Stimulated activated CD4-positive, alpha-beta T cell treated with anti-CD3 and anti-CD28 coated beads, Interleukin-2, amount 100 ng/mL, for 4 hours (primary cell): Measurements from ENCODE around the gene KRTAP12-3.
"Not testable (repeated sequence)": the region's sequence is repeated elsewhere in the genome, so short reads cannot be mapped to it uniquely, and the experiment has no call there.

Experiments used
- DNase-seq: peaks from one replicate; pipeline ENCODE4 v3.0.0-alpha.2; 2020; ENCODE audit warnings: low read depth

The KRTAP12-3 gene

GRCh38 chr21:44650973-44651675, 6.6 kb upstream of the KRTAP12-3 start:
- DNase-seq: no peak

- no peak for DNase-seq
Observed at GRCh38 chr21:44653123-44653522, 4.6 kb upstream of the KRTAP12-3 start.

GRCh38 chr21:44653656-44654575, 3.8 kb upstream of the KRTAP12-3 start:
- DNase-seq: no peak

GRCh38 chr21:44654576-44655175, 3.1 kb upstream of the KRTAP12-3 start, which contains the start of gene KRTAP12-4:
KRTAP12-4 (minus strand) TSS chr21:44654659; CDS start chr21:44654614, 45 bp downstream.
- no peak for DNase-seq

- DNase-seq: no peak
Observed at GRCh38 chr21:44656868-44657267, 864 bp upstream of the KRTAP12-3 start.

GRCh38 chr21:44658541-44658910, 794 bp downstream of the KRTAP12-3 start:
- no peak for DNase-seq

- no peak for DNase-seq
Observed at GRCh38 chr21:44658913-44659595, 1.3 kb downstream of the KRTAP12-3 start.

GRCh38 chr21:44661567-44661966, 3.8 kb downstream of the KRTAP12-3 start:
- not testable (repeated sequence) for DNase-seq

- DNase-seq: no peak
Observed at GRCh38 chr21:44664691-44665090, 7.0 kb downstream of the KRTAP12-3 start.

GRCh38 chr21:44666401-44667320, 8.9 kb downstream of the KRTAP12-3 start, which contains the start of gene KRTAP12-2:
KRTAP12-2 (minus strand) TSS chr21:44666927; CDS start chr21:44666886, 41 bp downstream.
- no peak for DNase-seq

GRCh38 chr21:44667612-44668011, 9.9 kb downstream of the KRTAP12-3 start:
- no peak for DNase-seq

GRCh38 chr21:44670642-44671432, 13.1 kb downstream of the KRTAP12-3 start:
- DNase-seq: no peak

GRCh38 chr21:44671911-44672310, 14.2 kb downstream of the KRTAP12-3 start:
- no peak for DNase-seq

GRCh38 chr21:44677881-44678280, 20.1 kb downstream of the KRTAP12-3 start:
- DNase-seq: no peak

GRCh38 chr21:44681152-44681551, 23.4 kb downstream of the KRTAP12-3 start:
- DNase-seq: no peak

- no peak for DNase-seq
Observed at GRCh38 chr21:44681861-44682579, 24.3 kb downstream of the KRTAP12-3 start, which contains the start of gene KRTAP12-1. KRTAP12-1 (minus strand) TSS chr21:44682163; CDS start chr21:44682123, 40 bp downstream.

- no peak for DNase-seq
Observed at GRCh38 chr21:44682580-44683151, 24.9 kb downstream of the KRTAP12-3 start.

GRCh38 chr21:44684077-44684476, 26.3 kb downstream of the KRTAP12-3 start:
- no peak for DNase-seq

GRCh38 chr21:44684483-44684882, 26.8 kb downstream of the KRTAP12-3 start:
- DNase-seq: no peak
